ENCODE data around the gene MBP. TPM values are rescaled to one million over a fixed set of nuclear protein-coding genes. Genes with fewer than 3 reads are reported as not detected.
A peak's percentile ranks its signal among the peaks of the same experiment; 100 is the strongest.

The MBP gene
- total and polyA plus RNA-seq, 2 donors (not counting 3 experiments of a cell fraction or from before 2014, with no cell fraction given), result 1.7 to 2.3 TPM

DNA sequence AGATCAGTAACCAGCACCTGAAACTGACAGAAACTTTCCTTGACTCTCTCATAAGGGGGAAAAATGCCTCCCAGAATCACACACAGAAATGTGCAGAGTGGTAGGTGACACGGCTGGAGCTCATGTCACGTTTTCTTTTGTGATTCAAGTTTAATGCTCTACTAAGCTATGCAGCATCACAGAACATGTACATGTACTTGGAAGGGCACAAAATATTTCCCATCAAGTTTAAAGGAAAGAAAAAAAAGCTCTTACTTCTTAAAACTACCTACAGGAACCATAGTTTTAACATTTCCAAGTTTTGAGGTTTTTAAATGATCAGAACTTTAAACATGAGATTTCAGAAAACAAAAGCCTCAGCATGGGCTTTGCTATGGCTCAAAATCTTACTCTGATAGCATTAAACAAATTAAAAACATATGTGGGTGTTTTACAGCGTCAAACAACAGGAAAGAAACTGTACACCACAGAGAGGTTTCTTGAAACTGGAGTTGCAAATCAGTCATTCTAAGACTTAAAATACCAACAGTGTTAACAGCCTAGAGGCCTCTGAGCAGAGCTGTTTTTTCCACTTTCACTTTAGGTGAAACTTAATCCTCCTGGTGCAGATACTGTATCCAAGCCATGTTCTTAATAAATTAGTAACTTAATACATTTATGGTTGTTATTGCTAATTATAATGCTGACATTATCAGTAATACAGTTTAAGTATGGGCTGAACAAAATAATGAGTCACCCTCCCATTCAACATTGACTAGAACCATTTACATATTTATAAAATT lies 30.1 kb downstream of the MBP start:
- Histone ChIP-seq H3K4me3 (replicated peaks in 1 of 3; ENCODE audit: insufficient read depth in 1 of 3, low read depth in 1 of 3, low read length in 3 of 3) (no peak overlapping the region), H3K9ac (replicated peaks; ENCODE audit: extremely low read depth, insufficient read depth, low read length) (peak overlapping the region; percentile 74), H3K4me1 (ENCODE audit: control insufficient read depth, extremely low read depth, insufficient read depth, low read length) (peaks cover 45% of the 10 kb centered on the region), H3K36me3 (ENCODE audit: control insufficient read depth in 2 of 2, extremely low read depth in 1 of 2, insufficient read depth in 2 of 2, low read length in 2 of 2) (no peaks in the 10 kb centered on the region), H2AFZ (ENCODE audit: low read depth, low read length) (peak overlapping the region; percentile 19), H3K27me3 (ENCODE audit: control insufficient read depth in 2 of 2, insufficient read depth in 2 of 2, low read length in 2 of 2) (no peaks in the 10 kb centered on the region), H3K9me1 (replicated peaks; ENCODE audit: control insufficient read depth, extremely low read depth, insufficient read depth, low read length) (no peaks in the 10 kb centered on the region), H3K27ac (ENCODE audit: insufficient read depth, low read depth, low read length) (peak overlapping the region; percentile 96), H3K4me2 (ENCODE audit: insufficient read depth, low read length) (peak overlapping the region; percentile 74), H3K9me3 (replicated peaks; ENCODE audit: control insufficient read depth, insufficient read depth, low read length) (no peaks in the 10 kb centered on the region), H4K20me1 (replicated peaks; ENCODE audit: control insufficient read depth, extremely low read depth, insufficient read depth, low read length) (no peaks in the 10 kb centered on the region), H3K79me2 (ENCODE audit: control insufficient read depth, insufficient read depth, low read length) (no peaks in the 10 kb centered on the region)
- CTCF ChIA-PET, result interaction anchor here (0.9 to 2.9 kb wide), 13 partner anchors 11 to 109 kb away, joined by 3 to 14 read pairs (median 6); no protein-coding TSS in a partner anchor
- intact Hi-C loops (cut with micrococcal nuclease), result loop anchor here (5.0 kb wide), 2 partner anchors 100 to 280 kb away; partner anchors contain the start of gene ZNF236
- dilution Hi-C loops (cut with MboI; ENCODE audit: extremely low pct_ligation_motif_present, low sequenced_read_pairs), result no loop called here
- BruUV-seq (replicated peaks), result TSS peak; percentile 66
- POLR2A ChIA-PET, result interaction anchor here (1.3 to 1.5 kb wide), 2 partner anchors 19 to 33 kb away, joined by 3 to 5 read pairs; no protein-coding TSS in a partner anchor
- DNase-seq (ENCODE audit: low read depth, low spot score), result peak; percentile 65
- TF ChIP-seq POLR2AphosphoS5 (IDR thresholded peaks at IDR 0.05; ENCODE audit: insufficient read depth, low read depth, low read length) (no peak), EZH2 (IDR thresholded peaks at IDR 0.05; ENCODE audit: borderline replicate concordance, low read depth, low read length, severe bottlenecking) (no peak), FOS (IDR thresholded peaks at IDR 0.05; ENCODE audit: borderline replicate concordance, insufficient read depth, low read length) (peak; percentile 54)
- FAIRE-seq, result peak; percentile 81

All from endothelial cell of umbilical vein (primary cell).